ENCODE results near the gene PNPLA7.
A peak's percentile ranks its signal among the peaks of the same experiment; 100 is the strongest.
"Not testable (repeated sequence)": the region's sequence is repeated elsewhere in the genome, so short reads cannot be mapped to it uniquely, and the experiment has no call there.

Gene PNPLA7
- 7.7 to 8.2 reads per million in 2 donors for total RNA-seq

DNA sequence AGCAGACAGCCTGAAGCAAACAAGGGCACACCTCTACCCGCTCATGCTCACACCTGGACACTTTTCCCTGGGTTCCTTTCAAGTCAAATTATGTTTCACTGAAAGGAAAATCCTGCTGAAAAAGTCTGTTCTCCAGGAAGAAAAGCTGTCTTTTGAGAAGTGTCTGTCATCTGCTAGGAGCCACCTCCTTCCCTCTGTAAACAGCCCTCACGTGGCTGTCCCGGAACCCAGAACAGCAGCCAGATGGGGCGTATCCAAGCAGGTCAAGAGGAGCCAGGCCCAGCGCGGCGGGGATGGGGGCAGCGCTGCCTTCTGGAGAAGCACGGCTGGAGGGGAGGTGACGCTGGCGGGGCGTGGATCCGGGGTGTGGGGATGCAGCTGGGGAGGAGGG, at the start of gene PNPLA7:
PNPLA7 (minus strand) TSS at position 172 of the 391 bp plus-strand sequence. CDS start 205 bp downstream, outside the sequence.
- peak; percentile 41 for DNase-seq

DNA sequence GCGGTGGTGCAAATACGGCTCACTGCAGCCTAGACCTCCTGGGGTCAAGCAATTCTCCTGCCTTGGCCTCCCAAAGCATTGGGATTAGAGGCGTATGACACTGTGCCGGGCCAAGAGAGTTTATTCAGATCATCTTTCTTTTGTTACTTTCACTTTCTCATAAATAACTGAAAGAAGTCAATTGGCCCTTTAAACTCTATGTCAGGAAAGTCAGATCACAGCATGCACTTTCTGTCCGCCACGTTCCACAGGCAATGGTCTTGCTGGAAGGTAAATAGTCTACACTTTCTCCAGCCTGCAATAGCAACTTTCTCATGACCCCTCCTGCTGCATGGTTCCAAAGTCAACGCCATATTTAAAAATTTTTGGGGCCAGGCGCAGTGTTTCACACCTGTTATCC, 48.7 kb upstream of the PNPLA7 start:
- no peak for DNase-seq

- not testable (repeated sequence) for DNase-seq
Measured at GRCh38 chr9:137596577-137596976, 46.4 kb upstream of the PNPLA7 start.

GRCh38 chr9:137593176-137593575, 43.0 kb upstream of the PNPLA7 start:
- DNase-seq: no peak

GRCh38 chr9:137592767-137593166, 42.6 kb upstream of the PNPLA7 start:
- DNase-seq: no peak

GRCh38 chr9:137590469-137591383, 40.5 kb upstream of the PNPLA7 start, which contains the start of gene ZMYND19:
TSS of gene ZMYND19 (minus strand) at chr9:137590512. CDS start at chr9:137590263, 249 bp downstream.
- DNase-seq: peak; percentile 88

DNA sequence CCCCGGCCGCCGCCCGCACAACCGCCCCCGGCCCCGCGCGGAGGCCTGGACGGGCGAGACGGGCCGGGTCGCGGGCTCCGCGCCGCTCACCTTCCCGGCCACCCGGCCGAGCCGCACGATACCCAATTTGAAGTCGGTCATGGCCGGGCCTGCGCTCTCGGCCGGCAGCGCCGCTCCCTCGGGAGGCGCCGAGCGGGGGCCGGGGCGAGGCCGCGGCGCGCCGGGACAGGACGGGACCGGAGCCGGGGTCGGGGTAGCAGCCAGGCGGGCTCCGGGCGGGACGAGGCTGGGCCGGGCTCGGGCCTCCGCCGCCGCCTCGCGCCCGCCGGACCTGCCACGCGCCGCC, 39.9 kb upstream of the PNPLA7 start:
- DNase-seq: no peak

DNA sequence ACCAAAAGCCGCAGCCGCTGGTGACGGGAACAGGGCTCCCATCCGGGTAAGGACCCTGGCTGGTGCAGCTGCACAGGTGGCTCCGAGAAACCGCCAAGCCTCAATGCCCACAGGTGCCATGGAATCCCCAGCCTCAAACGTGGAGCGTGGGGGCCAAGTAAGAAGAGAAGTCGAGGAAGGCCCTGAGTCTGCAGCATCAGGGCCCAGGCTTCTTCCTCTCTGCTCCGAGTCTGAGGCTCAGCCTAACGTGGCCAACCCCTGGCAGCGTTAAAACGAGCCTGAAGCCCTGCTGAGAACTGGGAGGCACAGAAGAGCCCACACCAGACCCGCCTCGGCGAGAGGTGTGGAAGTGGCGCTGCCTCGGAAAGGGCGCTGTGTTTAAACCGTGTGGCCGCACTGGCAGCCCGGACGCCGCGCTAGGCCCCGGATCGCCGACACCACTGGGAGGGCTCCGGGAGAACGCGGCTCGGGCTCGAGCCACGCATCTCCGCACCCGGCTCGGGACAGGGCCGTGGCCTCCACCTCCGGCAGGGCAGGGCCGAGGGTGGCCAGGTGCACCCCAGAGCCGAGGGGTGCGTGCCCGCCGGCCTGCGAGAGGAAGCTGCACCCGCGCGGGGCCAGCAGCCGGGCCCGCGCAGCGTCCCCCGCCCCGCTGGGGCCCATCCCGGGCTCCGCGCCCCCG, 39.4 kb upstream of the PNPLA7 start:
- no peak for DNase-seq

DNA sequence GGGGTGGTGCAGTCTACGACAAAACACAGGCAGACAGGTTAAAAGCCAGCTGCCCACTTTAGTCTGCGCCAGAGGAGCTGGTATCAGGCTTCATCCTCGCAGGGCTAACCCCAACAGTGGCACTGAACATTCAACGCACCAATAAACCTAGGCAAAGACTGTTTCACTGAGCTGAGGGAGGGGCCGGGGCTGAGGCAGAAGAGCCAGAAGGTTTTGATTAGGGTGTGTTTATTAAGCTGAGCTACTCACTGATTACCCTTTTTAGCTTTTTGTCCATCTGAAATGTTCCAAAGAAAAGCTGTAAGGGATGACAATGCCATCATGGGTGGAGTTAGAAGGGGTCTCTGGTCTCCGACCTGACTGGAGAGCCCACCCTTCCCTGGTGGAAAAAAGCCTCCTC, 38.7 kb upstream of the PNPLA7 start:
- no peak for DNase-seq

GRCh38 chr9:137588311-137588710, 38.1 kb upstream of the PNPLA7 start:
- DNase-seq: no peak

GRCh38 chr9:137586854-137587253, 36.7 kb upstream of the PNPLA7 start:
- no peak for DNase-seq

DNA sequence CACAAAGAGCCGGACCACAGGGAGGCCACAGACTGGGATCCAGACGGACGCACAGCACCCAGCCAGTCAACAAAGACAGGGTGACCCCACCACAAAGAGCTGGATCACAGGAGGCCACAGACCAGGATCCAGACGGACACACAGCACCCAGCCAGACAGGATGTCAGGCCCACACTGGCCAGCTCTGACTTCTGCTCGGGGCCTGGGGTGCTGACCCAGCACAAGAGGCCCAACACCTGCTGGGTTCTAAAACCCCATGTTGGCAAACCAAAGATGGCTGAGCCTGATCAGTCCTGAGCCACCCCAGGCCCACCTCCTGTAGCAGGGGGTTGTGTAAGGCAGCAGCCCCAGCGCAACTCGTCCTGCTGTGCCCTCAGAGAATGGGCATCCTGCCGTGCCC, 33.8 kb upstream of the PNPLA7 start:
- DNase-seq: no peak

GRCh38 chr9:137583347-137583746, 33.1 kb upstream of the PNPLA7 start:
- no peak for DNase-seq

DNA sequence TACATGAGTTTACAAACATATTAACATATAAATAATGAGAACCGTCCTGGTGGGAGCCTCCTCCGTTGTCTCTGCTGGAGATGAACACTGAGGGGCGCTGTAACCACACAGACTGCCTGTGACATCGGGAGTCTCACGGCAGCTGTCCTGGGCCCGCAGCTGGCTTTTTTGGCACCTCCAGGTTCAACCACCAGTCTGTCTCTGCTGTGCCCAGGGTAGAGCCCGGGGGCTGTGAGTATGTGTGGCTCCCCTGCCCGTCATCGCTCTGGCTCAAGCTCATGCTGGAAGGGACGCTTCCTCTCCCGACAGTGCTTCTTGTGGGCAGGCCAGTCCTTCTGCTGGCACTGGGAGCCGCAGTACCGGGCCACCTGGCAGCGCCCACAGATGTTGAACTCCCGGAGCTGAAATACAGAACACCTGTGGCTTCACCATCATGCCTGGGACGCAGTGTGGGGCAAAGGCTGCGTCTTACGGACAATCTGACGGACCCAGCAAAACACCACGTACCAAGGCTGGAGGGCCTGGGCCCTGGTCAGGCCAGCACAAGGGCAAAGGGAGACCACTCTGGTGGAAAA, 32.2 kb upstream of the PNPLA7 start:
- no peak for DNase-seq

- DNase-seq: no peak
Measured at GRCh38 chr9:137581361-137582285, 31.4 kb upstream of the PNPLA7 start.

GRCh38 chr9:137580954-137581322, 30.7 kb upstream of the PNPLA7 start:
- DNase-seq: no peak

- DNase-seq: no peak
Measured at GRCh38 chr9:137580209-137580953, 30.2 kb upstream of the PNPLA7 start.

DNA sequence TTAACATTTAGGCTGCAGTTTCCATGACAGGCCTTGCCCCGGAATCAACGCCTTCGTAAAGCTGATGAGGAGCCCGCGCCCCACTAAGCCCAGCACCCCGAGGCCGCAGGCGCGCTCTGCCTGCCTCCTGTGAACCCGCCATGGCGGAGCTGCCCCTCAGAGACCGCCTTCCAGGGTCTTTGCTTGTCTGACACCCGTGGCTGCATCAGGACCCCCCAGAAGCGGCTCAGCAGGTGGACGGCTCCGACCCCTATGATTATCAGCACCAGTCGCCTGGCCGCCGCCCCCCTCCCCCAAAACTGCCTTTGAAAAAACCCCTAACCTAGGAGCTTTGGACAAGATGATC, 29.0 kb upstream of the PNPLA7 start:
- peak; percentile 10 for DNase-seq

GRCh38 chr9:137578518-137579258, 28.5 kb upstream of the PNPLA7 start, which contains the start of gene DPH7:
TSS of gene DPH7 (minus strand) at chr9:137578925. CDS start at chr9:137578777, 148 bp downstream.
- DNase-seq: peak; percentile 99

DNA sequence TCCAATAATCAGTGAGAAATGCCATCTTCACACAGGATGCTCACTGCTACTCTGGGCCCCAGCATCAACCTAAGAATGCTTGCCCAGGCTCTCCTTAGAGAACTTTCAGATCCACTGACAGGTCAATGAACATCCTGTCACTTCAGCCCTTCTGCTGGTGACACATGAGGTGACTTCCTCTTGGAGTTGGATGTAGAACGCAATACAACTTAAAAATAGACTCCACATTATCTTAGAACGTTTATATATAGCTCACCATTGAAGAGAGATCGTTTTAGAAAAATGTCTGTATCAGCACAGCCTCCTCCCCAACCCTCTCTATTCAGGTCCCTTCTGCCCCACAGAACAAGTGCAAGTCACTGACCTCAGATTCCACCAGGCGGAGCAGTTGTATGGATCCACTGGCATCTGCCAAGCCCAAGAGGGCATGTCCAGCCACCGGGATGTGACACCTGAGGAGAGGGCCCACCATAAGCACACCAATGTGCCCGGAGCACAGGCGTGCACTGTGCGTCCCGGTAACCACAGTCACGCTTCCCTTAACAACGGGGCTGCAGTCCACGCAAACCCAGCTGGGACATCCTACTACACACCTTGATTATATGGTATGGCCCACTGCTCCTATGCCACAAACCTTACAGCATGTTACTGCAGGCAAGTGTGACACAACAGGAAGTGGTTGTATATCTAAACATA, 25.7 kb upstream of the PNPLA7 start:
- no peak for DNase-seq

All from T-helper 9 cell (primary cell).